GM12873 (cell line): ENCODE measurements around the gene MANEA.

Experiments used
- TF ChIP-seq, protein P1 (sequence below): IDR thresholded peaks from 2 replicates; pipeline ENCODE4 v1.5.1; 2012; ENCODE audit warnings: low read depth, mild to moderate bottlenecking, moderate library complexity, low read length, control low read depth; ENCODE audit not compliant: insufficient read depth; ENCODE audit errors: missing control alignments

Gene MANEA

GRCh38 chr6:95572098-95572497 is 5.2 kb upstream of the MANEA start:
- TF ChIP-seq, protein P1, sequence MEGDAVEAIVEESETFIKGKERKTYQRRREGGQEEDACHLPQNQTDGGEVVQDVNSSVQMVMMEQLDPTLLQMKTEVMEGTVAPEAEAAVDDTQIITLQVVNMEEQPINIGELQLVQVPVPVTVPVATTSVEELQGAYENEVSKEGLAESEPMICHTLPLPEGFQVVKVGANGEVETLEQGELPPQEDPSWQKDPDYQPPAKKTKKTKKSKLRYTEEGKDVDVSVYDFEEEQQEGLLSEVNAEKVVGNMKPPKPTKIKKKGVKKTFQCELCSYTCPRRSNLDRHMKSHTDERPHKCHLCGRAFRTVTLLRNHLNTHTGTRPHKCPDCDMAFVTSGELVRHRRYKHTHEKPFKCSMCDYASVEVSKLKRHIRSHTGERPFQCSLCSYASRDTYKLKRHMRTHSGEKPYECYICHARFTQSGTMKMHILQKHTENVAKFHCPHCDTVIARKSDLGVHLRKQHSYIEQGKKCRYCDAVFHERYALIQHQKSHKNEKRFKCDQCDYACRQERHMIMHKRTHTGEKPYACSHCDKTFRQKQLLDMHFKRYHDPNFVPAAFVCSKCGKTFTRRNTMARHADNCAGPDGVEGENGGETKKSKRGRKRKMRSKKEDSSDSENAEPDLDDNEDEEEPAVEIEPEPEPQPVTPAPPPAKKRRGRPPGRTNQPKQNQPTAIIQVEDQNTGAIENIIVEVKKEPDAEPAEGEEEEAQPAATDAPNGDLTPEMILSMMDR: no peak

GRCh38 chr6:95574811-95575210 is 2.5 kb upstream of the MANEA start:
- TF ChIP-seq, protein P1: no peak

DNA sequence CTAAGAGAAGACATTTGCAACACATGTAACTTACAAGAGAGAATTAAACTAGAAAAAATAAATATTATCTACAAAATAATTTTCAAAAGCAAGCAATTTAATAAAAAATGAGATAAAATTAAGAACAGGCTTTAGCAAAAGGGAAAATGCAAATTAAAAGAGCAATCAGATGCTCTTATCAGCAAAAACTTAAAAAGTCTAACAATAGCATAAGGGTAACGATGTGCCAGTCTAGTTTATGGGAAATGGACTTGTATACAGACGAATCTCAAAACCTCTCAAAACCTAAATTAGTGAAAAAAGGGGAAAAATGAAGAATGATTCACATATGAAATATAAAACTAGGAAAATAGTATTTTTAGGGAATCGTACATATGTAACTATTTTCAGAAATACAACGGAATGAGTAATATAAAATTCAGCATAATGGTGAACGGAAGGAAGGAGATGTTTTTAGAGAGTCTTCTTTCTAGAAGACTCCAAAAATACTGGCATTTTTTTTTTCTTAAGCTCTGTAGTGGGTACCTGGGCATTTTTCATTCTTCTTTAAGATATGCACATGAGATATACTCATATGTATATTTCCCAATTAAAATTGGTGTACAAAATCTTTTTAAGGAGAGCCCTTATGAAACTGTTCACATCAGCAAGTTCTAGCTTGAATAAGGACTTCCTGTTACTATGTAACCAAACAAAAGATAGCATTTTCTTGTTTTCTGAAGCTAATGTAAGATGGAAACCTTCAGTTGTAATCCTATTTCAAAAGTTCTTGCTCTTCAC is 927 bp upstream of the MANEA start:
- TF ChIP-seq, protein P1: no peak

- TF ChIP-seq, protein P1: no peak
Measured at GRCh38 chr6:95576998-95577303, 384 bp upstream of the MANEA start.

DNA sequence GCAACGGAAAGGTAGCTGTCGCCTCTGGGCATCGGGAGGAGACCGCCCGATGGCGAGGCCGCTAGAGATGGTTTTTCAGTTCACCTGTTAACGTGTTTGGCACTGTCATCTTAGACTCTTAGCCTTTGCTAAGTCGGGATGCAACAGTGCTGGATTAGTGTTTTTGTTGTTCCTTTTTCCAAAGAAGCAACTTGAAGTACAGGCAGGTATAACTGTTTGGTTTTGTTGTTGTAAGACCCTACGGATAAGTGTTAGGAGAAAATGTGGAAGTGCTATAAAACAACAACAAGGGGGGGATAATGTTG is 723 bp downstream of the MANEA start:
- TF ChIP-seq, protein P1: no peak

- TF ChIP-seq, protein P1: no peak
Measured at GRCh38 chr6:95581073-95581472, 3.7 kb downstream of the MANEA start.

- TF ChIP-seq, protein P1: no peak
Measured at GRCh38 chr6:95587989-95588388, 10.7 kb downstream of the MANEA start.

- TF ChIP-seq, protein P1: no peak
Measured at GRCh38 chr6:95589067-95589466, 11.7 kb downstream of the MANEA start.
